HepG2 (cell line): ENCODE measurements around the gene TEX53.

Experiments used
- JUN ChIP-seq: sonication (generic); formaldehyde crosslinking; IDR thresholded peaks from 2 replicates; pipeline ENCODE4 v1.4.0; 2020; ENCODE audit warnings: mild to moderate bottlenecking, missing genetic modification reagents
- KDM3A ChIP-seq: IDR thresholded peaks from 2 replicates; pipeline ENCODE4 v1.6.1; 2018; ENCODE audit warnings: low read depth, missing compliant biosample characterization
- TRAFD1 ChIP-seq: sonication (generic); formaldehyde crosslinking; IDR thresholded peaks from 2 replicates; pipeline ENCODE4 v1.5.1; 2020; ENCODE audit warnings: missing genetic modification reagents, mild to moderate bottlenecking, borderline replicate concordance

- no peak for TF ChIP-seq JUN (CRISPR knock-in tag)
- TF ChIP-seq KDM3A (CRISPR knock-in tag), result no peak
- no peak for TF ChIP-seq TRAFD1 (CRISPR knock-in tag)
These were observed 40.7 kb downstream of the TEX53 start for GRCh38 chr9:114616684-114617520.
